ENCODE measurements around the gene HDAC4.

Gene HDAC4

GRCh38 chr2:239067196-239067865 lies 333.5 kb downstream of the HDAC4 start:
- no peaks in the 10 kb centered on the region for H3K9me3 ChIP-seq (ENCODE audit: control insufficient read depth, insufficient read depth, low read length)
- H3K9ac ChIP-seq (ENCODE audit: low read depth, low read length) = no peak overlapping the region
- H3K36me3 ChIP-seq (ENCODE audit: control insufficient read depth, insufficient read depth, low read length) = peaks cover 23% of the 10 kb centered on the region
- H3K4me1 ChIP-seq (ENCODE audit: control insufficient read depth, insufficient read depth, low read length) = no peaks in the 10 kb centered on the region
- H3K27me3 ChIP-seq (ENCODE audit: control insufficient read depth, insufficient read depth, low read length) = no peaks in the 10 kb centered on the region
- no peak overlapping the region for H3K4me3 ChIP-seq (ENCODE audit: low read depth, low read length)

DNA sequence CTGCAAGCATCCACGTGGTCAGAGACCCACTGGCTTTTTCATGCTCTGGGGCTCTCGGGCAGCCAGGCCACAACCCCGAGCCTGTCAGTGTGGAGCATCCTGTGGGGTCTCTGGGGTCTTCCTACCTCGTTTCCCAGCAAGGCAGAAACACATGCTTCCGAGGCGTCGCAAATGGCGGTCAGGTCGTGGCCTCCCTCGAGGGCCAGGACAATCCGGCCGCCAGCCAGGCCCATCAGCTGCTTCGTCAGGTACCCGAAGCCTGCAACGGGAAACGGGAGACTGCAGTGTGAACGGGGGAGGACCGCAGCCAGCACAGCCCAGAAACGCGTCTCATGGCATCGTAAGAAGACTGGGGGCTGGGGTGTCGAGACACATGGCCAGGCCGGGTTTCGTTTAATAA lies 334.2 kb downstream of the HDAC4 start:
- H3K4me1 ChIP-seq (ENCODE audit: control insufficient read depth, insufficient read depth, low read length) = no peaks in the 10 kb centered on the region
- peaks cover 20% of the 10 kb centered on the region for H3K36me3 ChIP-seq (ENCODE audit: control insufficient read depth, insufficient read depth, low read length)
- H3K9ac ChIP-seq (ENCODE audit: low read depth, low read length) = no peak overlapping the region
- no peaks in the 10 kb centered on the region for H3K27me3 ChIP-seq (ENCODE audit: control insufficient read depth, insufficient read depth, low read length)
- no peak overlapping the region for H3K4me3 ChIP-seq (ENCODE audit: low read depth, low read length)
- no peaks in the 10 kb centered on the region for H3K9me3 ChIP-seq (ENCODE audit: control insufficient read depth, insufficient read depth, low read length)

DNA sequence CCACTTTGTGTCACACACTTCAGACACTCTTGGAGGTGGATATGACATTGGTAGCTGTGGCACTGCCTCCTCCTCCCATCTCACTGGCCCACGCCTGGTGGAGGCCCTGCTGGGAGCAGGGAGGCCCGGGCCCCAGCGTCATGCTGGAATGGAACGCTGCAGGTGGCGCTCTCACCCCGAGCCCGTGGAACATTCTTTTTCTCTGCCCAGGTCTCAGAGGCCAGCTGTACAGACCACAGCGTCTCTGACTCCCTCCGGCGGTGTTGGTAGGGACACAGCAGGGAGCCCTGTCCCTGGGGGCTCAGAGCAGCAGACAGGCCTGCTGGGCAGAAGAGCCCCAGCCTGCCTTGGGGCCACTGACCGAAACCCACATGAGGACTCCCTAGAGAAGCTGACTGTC lies 334.9 kb downstream of the HDAC4 start:
- H3K27me3 ChIP-seq (ENCODE audit: control insufficient read depth, insufficient read depth, low read length) = no peaks in the 10 kb centered on the region
- no peak overlapping the region for H3K9ac ChIP-seq (ENCODE audit: low read depth, low read length)

DNA sequence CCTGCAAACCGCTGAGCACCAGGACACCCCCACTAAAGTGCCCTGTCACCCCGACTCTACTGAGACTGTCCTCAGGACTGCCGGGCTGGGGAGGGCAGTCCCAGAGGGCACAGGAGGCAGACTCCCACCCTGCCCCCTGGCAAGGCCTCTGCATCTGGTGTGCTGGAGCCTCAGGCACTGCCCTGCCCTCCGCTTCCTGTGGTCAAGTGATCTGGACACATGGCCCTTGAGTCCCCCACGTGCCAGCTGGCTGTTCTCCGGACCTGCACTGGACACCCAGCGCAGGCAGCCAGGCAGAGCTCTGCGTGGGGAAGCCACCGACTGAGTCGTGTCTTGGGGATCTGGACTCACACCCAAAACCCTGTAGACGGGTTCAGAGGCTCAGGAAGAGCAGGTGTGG lies 335.3 kb downstream of the HDAC4 start:
- Histone ChIP-seq H3K9me3 (ENCODE audit: control insufficient read depth, insufficient read depth, low read length) (no peaks in the 10 kb centered on the region), H3K36me3 (ENCODE audit: control insufficient read depth, insufficient read depth, low read length) (peaks cover 22% of the 10 kb centered on the region), H3K4me3 (ENCODE audit: low read depth, low read length) (no peak overlapping the region), H3K27me3 (ENCODE audit: control insufficient read depth, insufficient read depth, low read length) (no peaks in the 10 kb centered on the region), H3K4me1 (ENCODE audit: control insufficient read depth, insufficient read depth, low read length) (no peaks in the 10 kb centered on the region), H3K9ac (ENCODE audit: low read depth, low read length) (no peak overlapping the region)

More for the DNA sequence above, 334.9 kb downstream of the HDAC4 start:
- H3K9me3 ChIP-seq (ENCODE audit: control insufficient read depth, insufficient read depth, low read length) = no peaks in the 10 kb centered on the region
- H3K36me3 ChIP-seq (ENCODE audit: control insufficient read depth, insufficient read depth, low read length) = peaks cover 22% of the 10 kb centered on the region
- H3K4me1 ChIP-seq (ENCODE audit: control insufficient read depth, insufficient read depth, low read length) = no peaks in the 10 kb centered on the region
- H3K4me3 ChIP-seq (ENCODE audit: low read depth, low read length) = no peak overlapping the region

GRCh38 chr2:239064891-239065290 lies 335.9 kb downstream of the HDAC4 start:
- no peaks in the 10 kb centered on the region for H3K27me3 ChIP-seq (ENCODE audit: control insufficient read depth, insufficient read depth, low read length)
- H3K36me3 ChIP-seq (ENCODE audit: control insufficient read depth, insufficient read depth, low read length) = peaks cover 22% of the 10 kb centered on the region
- no peak overlapping the region for H3K9ac ChIP-seq (ENCODE audit: low read depth, low read length)
- no peaks in the 10 kb centered on the region for H3K4me1 ChIP-seq (ENCODE audit: control insufficient read depth, insufficient read depth, low read length)
- no peaks in the 10 kb centered on the region for H3K9me3 ChIP-seq (ENCODE audit: control insufficient read depth, insufficient read depth, low read length)
- H3K4me3 ChIP-seq (ENCODE audit: low read depth, low read length) = no peak overlapping the region

- Histone ChIP-seq H3K4me3 (ENCODE audit: low read depth, low read length) (no peak overlapping the region), H3K27me3 (ENCODE audit: control insufficient read depth, insufficient read depth, low read length) (no peaks in the 10 kb centered on the region), H3K36me3 (ENCODE audit: control insufficient read depth, insufficient read depth, low read length) (peaks cover 22% of the 10 kb centered on the region), H3K4me1 (ENCODE audit: control insufficient read depth, insufficient read depth, low read length) (no peaks in the 10 kb centered on the region), H3K9ac (ENCODE audit: low read depth, low read length) (no peak overlapping the region), H3K9me3 (ENCODE audit: control insufficient read depth, insufficient read depth, low read length) (no peaks in the 10 kb centered on the region)
These were observed 336.6 kb downstream of the HDAC4 start for GRCh38 chr2:239064253-239064652.

DNA sequence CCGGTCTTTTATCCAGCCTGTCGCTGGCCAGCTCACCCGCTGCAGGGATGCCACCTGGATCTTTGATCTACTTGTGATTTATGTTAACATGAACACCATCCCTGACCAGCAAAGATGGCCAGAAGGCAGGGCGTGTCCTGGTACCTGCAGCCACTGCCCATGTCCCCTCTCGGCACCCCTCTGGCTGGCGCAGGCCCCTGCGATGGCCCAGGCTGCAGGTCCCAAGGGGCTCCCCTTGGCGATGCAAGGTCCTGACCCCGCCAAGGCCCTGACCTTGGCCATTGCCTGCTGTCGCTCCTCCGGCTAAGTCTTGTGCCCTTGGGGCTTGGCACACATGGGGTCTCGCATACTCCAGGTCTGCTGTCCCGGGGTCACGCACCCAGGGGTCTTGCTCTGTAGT lies 338.1 kb downstream of the HDAC4 start:
- Histone ChIP-seq H3K27me3 (ENCODE audit: control insufficient read depth, insufficient read depth, low read length) (no peaks in the 10 kb centered on the region), H3K4me3 (ENCODE audit: low read depth, low read length) (no peak overlapping the region), H3K9ac (ENCODE audit: low read depth, low read length) (no peak overlapping the region), H3K4me1 (ENCODE audit: control insufficient read depth, insufficient read depth, low read length) (no peaks in the 10 kb centered on the region), H3K9me3 (ENCODE audit: control insufficient read depth, insufficient read depth, low read length) (no peaks in the 10 kb centered on the region), H3K36me3 (ENCODE audit: control insufficient read depth, insufficient read depth, low read length) (peaks cover 22% of the 10 kb centered on the region)

GRCh38 chr2:239061824-239062570 lies 338.8 kb downstream of the HDAC4 start:
- H3K36me3 ChIP-seq (ENCODE audit: control insufficient read depth, insufficient read depth, low read length) = peaks cover 16% of the 10 kb centered on the region
- no peak overlapping the region for H3K9ac ChIP-seq (ENCODE audit: low read depth, low read length)
- H3K4me3 ChIP-seq (ENCODE audit: low read depth, low read length) = no peak overlapping the region
- H3K9me3 ChIP-seq (ENCODE audit: control insufficient read depth, insufficient read depth, low read length) = no peaks in the 10 kb centered on the region
- no peaks in the 10 kb centered on the region for H3K4me1 ChIP-seq (ENCODE audit: control insufficient read depth, insufficient read depth, low read length)
- H3K27me3 ChIP-seq (ENCODE audit: control insufficient read depth, insufficient read depth, low read length) = no peaks in the 10 kb centered on the region

GRCh38 chr2:239061121-239061666 lies 339.6 kb downstream of the HDAC4 start:
- Histone ChIP-seq H3K36me3 (ENCODE audit: control insufficient read depth, insufficient read depth, low read length) (peaks cover 13% of the 10 kb centered on the region), H3K9me3 (ENCODE audit: control insufficient read depth, insufficient read depth, low read length) (no peaks in the 10 kb centered on the region), H3K9ac (ENCODE audit: low read depth, low read length) (no peak overlapping the region), H3K4me3 (ENCODE audit: low read depth, low read length) (no peak overlapping the region), H3K27me3 (ENCODE audit: control insufficient read depth, insufficient read depth, low read length) (no peaks in the 10 kb centered on the region), H3K4me1 (ENCODE audit: control insufficient read depth, insufficient read depth, low read length) (no peaks in the 10 kb centered on the region)

DNA sequence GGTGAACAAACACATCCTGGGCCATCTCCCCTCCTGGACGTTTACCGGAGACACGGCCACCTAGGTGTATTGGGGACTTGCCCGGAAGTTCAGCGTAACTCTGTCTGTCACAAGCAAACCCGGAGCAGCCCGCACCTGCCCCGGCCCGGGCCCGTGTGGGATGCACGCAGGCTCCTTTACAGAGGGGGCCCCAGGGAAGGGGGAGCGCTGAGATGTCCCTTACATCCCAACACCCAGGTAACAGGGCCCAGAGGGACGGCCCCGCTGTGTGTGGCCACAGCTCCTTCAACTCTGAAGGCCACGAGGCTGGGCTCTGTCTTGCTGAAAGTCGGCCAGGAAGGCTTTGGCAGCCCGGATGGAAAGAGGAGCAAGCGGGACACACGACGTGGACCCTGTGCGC lies 340.1 kb downstream of the HDAC4 start:
- H3K9ac ChIP-seq (ENCODE audit: low read depth, low read length) = no peak overlapping the region
- H3K36me3 ChIP-seq (ENCODE audit: control insufficient read depth, insufficient read depth, low read length) = peaks cover 13% of the 10 kb centered on the region
- H3K4me1 ChIP-seq (ENCODE audit: control insufficient read depth, insufficient read depth, low read length) = no peaks in the 10 kb centered on the region
- H3K4me3 ChIP-seq (ENCODE audit: low read depth, low read length) = no peak overlapping the region
- H3K27me3 ChIP-seq (ENCODE audit: control insufficient read depth, insufficient read depth, low read length) = no peaks in the 10 kb centered on the region
- no peaks in the 10 kb centered on the region for H3K9me3 ChIP-seq (ENCODE audit: control insufficient read depth, insufficient read depth, low read length)

- peaks cover 10% of the 10 kb centered on the region for H3K36me3 ChIP-seq (ENCODE audit: control insufficient read depth, insufficient read depth, low read length)
These were observed 341.0 kb downstream of the HDAC4 start for GRCh38 chr2:239059854-239060253.

DNA sequence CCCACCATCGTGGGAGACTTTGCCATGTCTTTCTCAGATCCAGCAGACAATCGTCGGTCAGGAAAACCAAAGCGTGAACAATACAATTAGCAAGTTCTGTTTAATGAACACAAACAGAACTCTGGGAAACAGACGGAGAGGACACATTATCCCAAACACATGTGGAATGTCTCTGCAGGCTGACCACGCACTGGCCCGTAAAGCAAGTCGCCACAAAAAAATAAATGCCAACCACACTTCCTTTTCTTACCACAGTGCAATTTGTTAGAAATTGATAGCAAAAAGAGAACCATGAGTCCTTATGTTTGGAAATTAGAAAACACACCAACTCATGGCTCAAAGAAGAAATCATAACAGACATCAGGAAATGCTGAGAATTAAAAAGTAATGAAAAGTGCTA lies 342.1 kb downstream of the HDAC4 start:
- Histone ChIP-seq H3K9ac (ENCODE audit: low read depth, low read length) (no peak overlapping the region), H3K9me3 (ENCODE audit: control insufficient read depth, insufficient read depth, low read length) (no peaks in the 10 kb centered on the region), H3K36me3 (ENCODE audit: control insufficient read depth, insufficient read depth, low read length) (peaks cover 4% of the 10 kb centered on the region), H3K4me3 (ENCODE audit: low read depth, low read length) (no peak overlapping the region), H3K27me3 (ENCODE audit: control insufficient read depth, insufficient read depth, low read length) (no peaks in the 10 kb centered on the region), H3K4me1 (ENCODE audit: control insufficient read depth, insufficient read depth, low read length) (no peaks in the 10 kb centered on the region)

More at GRCh38 chr2:239059854-239060253, 341.0 kb downstream of the HDAC4 start:
- Histone ChIP-seq H3K4me3 (ENCODE audit: low read depth, low read length) (no peak overlapping the region), H3K4me1 (ENCODE audit: control insufficient read depth, insufficient read depth, low read length) (no peaks in the 10 kb centered on the region), H3K27me3 (ENCODE audit: control insufficient read depth, insufficient read depth, low read length) (no peaks in the 10 kb centered on the region), H3K9ac (ENCODE audit: low read depth, low read length) (no peak overlapping the region), H3K9me3 (ENCODE audit: control insufficient read depth, insufficient read depth, low read length) (no peaks in the 10 kb centered on the region)

Data from iPS-15b (cell line).